ENCODE measurements around the gene FMN2. TPM values are rescaled to one million over a fixed set of nuclear protein-coding genes. Genes with fewer than 3 reads are reported as not detected.
A peak's percentile ranks its signal among the peaks of the same experiment; 100 is the strongest.

Gene FMN2
- polyA plus RNA-seq, 2 of the 4 experiments (the other 2 are of a cell fraction) = 2.8 to 4.2 TPM

DNA sequence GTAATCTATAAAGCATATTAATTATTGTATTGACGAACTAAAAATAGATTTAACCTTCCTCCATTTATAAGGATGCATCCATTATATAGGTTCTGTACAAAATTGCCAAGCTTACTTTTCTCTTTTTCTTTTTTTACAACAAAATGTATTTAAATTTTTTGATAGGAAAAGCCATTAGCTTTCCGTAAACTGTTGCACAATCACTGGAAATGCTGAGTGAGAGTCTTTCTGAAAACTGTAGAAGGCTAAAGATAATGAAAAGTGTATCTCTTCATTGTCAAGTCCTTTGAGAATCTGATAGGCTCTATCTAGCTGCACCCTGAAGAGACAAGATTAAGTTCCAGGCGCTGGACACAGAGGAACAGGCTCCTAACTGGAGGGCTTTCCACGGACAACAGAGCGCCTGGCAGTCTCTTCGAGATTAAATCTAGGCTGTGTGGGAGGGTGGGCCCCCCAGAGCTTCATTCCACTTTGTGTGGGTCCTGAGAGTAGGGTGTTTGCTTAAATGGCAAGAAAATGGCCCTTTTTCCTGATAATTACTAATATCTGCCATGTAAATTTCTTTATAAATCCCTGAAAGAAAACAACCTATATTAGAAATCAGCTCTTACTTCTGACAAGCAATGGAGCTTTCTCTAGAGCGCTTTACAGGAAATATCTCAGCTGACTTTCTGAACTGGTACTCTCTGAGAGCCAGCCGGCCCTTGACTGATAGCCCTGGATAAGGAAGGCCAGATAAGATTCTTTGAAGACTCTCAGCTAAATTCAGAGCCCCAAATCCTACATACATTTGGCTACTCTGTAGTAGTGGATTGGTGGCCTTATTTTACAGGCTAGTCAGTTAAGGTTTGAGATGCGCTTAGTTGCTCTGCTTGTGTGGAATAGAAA lies 108.3 kb downstream of the FMN2 start:
- H3K4me3 ChIP-seq = no peak overlapping the region
- no peak for TF ChIP-seq HOXB5 (CRISPR knock-in tag; IDR thresholded peaks at IDR 0.05)
- TF ChIP-seq CEBPB (IDR thresholded peaks at IDR 0.05) = 0 out of 4 replicates have a peak, but pooled peaks of 1 of the 2 experiments have one; percentile 7
- ChIA-PET POLR2A (no interaction called here), CTCF (interaction anchor here (0.8 to 1.6 kb wide), 4 partner anchors 11 to 502 kb away, joined by 3 to 7 read pairs (median 4); no protein-coding TSS in a partner anchor)
- H3K9me3 ChIP-seq = peaks cover 12% of the 10 kb centered on the region; the same call in 1 of the 3 replicates
- no peak for FAIRE-seq
- H3K27ac ChIP-seq = no peak overlapping the region
- WGBS (ENCODE audit: missing lambda C conversion rate) = 79% methylated on average over 9 of the region's 9 CpGs
- no peaks in the 10 kb centered on the region for H3K4me1 ChIP-seq
- H3K4me2 ChIP-seq = no peak overlapping the region
- ATAC-seq = no peak
- no peak for DNase-seq (ENCODE audit: low read depth in 1 of 2, low spot score in 1 of 2)

DNA sequence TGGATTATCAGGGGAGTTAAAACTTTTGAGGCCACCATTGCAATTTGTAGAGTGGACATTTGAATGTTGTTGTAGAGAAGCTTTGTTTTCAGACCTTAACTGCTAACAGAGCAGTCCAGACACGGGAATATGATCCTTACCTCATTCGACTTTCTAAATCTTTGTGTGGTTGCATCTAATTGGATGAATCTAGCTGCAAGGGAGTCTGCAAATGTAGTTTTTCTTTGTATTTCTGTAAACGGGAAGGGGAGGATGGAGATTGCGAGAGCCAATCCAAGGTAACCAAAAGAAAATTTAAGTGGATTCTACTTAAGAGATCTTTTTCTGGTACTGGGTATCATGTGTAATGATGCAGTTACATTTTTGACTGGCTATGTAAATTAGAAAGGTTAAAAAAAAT lies 110.2 kb downstream of the FMN2 start:
- CTCF ChIA-PET = no interaction called here
- no peak overlapping the region for H3K4me3 ChIP-seq
- POLR2A ChIA-PET = no interaction called here
- WGBS (ENCODE audit: missing lambda C conversion rate) = 53% methylated on average over 4 of the region's 4 CpGs
- H3K4me2 ChIP-seq = no peak overlapping the region
- no peaks in the 10 kb centered on the region for H3K4me1 ChIP-seq
- H3K27ac ChIP-seq = no peak overlapping the region
- H3K9me3 ChIP-seq = peaks cover 12% of the 10 kb centered on the region; the same call in 1 of the 3 replicates
- DNase-seq (ENCODE audit: low read depth in 1 of 2, low spot score in 1 of 2) (no peak), FAIRE-seq (no peak), ATAC-seq (no peak)
- peak; percentile 78 for TF ChIP-seq KDM1A (IDR thresholded peaks at IDR 0.05; ENCODE audit: low read depth)
- TF ChIP-seq, protein P1, sequence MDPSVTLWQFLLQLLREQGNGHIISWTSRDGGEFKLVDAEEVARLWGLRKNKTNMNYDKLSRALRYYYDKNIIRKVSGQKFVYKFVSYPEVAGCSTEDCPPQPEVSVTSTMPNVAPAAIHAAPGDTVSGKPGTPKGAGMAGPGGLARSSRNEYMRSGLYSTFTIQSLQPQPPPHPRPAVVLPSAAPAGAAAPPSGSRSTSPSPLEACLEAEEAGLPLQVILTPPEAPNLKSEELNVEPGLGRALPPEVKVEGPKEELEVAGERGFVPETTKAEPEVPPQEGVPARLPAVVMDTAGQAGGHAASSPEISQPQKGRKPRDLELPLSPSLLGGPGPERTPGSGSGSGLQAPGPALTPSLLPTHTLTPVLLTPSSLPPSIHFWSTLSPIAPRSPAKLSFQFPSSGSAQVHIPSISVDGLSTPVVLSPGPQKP (IDR thresholded peaks at IDR 0.05; ENCODE audit: low read depth, low read length) = no peak
- no peak for TF ChIP-seq CBX2 (IDR thresholded peaks at IDR 0.05; ENCODE audit: borderline replicate concordance, low read depth)
- TF ChIP-seq, protein P2, sequence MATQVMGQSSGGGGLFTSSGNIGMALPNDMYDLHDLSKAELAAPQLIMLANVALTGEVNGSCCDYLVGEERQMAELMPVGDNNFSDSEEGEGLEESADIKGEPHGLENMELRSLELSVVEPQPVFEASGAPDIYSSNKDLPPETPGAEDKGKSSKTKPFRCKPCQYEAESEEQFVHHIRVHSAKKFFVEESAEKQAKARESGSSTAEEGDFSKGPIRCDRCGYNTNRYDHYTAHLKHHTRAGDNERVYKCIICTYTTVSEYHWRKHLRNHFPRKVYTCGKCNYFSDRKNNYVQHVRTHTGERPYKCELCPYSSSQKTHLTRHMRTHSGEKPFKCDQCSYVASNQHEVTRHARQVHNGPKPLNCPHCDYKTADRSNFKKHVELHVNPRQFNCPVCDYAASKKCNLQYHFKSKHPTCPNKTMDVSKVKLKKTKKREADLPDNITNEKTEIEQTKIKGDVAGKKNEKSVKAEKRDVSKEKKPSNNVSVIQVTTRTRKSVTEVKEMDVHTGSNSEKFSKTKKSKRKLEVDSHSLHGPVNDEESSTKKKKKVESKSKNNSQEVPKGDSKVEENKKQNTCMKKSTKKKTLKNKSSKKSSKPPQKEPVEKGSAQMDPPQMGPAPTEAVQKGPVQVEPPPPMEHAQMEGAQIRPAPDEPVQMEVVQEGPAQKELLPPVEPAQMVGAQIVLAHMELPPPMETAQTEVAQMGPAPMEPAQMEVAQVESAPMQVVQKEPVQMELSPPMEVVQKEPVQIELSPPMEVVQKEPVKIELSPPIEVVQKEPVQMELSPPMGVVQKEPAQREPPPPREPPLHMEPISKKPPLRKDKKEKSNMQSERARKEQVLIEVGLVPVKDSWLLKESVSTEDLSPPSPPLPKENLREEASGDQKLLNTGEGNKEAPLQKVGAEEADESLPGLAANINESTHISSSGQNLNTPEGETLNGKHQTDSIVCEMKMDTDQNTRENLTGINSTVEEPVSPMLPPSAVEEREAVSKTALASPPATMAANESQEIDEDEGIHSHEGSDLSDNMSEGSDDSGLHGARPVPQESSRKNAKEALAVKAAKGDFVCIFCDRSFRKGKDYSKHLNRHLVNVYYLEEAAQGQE (IDR thresholded peaks at IDR 0.05) = no peak
- no peak for TF ChIP-seq ZFP36 (IDR thresholded peaks at IDR 0.05; ENCODE audit: borderline replicate concordance, partially characterized antibody)

DNA sequence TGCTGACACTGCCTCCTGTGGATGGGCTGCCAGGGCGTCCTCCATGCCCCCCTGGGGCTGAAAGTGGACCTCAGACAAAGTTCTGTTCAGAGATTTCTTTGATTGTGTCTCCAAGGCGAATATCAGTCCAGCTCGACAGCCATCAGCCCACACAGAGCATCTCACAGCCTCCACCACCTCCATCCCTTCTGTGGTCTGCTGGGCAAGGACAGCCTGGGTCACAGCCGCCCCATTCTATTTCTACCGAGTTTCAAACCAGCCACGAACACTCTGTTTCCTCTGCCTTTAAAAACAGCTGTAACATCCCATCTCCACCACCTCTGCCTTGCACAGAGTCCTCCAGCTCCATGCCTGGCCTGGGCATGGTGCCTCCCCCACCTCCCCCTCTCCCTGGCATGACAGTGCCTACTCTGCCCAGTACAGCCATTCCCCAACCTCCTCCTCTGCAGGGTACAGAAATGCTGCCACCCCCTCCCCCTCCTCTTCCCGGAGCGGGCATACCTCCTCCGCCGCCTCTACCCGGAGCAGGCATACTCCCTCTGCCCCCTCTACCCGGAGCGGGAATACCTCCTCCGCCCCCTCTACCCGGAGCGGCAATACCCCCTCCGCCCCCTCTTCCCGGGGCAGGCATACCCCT lies 115.5 kb downstream of the FMN2 start:
- Histone ChIP-seq H3K27ac (no peak overlapping the region), H3K9me3 (peaks cover 5% of the 10 kb centered on the region; the same call in 1 of the 3 replicates), H3K4me3 (no peak overlapping the region), H3K4me2 (no peak overlapping the region), H3K4me1 (no peaks in the 10 kb centered on the region)
- no peak for DNase-seq (ENCODE audit: low read depth in 1 of 2, low spot score in 1 of 2)
- 82% methylated on average over 8 of the region's 18 CpGs for WGBS (ENCODE audit: missing lambda C conversion rate)
- TF ChIP-seq, protein P3, sequence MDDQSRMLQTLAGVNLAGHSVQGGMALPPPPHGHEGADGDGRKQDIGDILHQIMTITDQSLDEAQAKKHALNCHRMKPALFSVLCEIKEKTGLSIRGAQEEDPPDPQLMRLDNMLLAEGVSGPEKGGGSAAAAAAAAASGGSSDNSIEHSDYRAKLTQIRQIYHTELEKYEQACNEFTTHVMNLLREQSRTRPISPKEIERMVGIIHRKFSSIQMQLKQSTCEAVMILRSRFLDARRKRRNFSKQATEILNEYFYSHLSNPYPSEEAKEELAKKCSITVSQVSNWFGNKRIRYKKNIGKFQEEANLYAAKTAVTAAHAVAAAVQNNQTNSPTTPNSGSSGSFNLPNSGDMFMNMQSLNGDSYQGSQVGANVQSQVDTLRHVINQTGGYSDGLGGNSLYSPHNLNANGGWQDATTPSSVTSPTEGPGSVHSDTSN (IDR thresholded peaks at IDR 0.05) = no peak
- TF ChIP-seq RNF2 (IDR thresholded peaks at IDR 0.05; ENCODE audit: borderline replicate concordance, low read depth) = no peak
- no peak for ATAC-seq
- FAIRE-seq = no peak
- CTCF ChIA-PET = no interaction called here
- POLR2A ChIA-PET = no interaction called here

- FAIRE-seq = no peak
- H3K4me3 ChIP-seq = no peak overlapping the region
- DNase-seq (ENCODE audit: low read depth in 1 of 2, low spot score in 1 of 2) = no peak
- H3K27ac ChIP-seq = no peak overlapping the region
- H3K4me2 ChIP-seq = no peak overlapping the region
- CTCF ChIA-PET = no interaction called here
- POLR2A ChIA-PET = no interaction called here
- no peaks in the 10 kb centered on the region for H3K9me3 ChIP-seq
- H3K4me1 ChIP-seq = no peaks in the 10 kb centered on the region
- 64% methylated on average over 4 of the region's 4 CpGs for WGBS (ENCODE audit: missing lambda C conversion rate)
- no peak for ATAC-seq
- no peak for TF ChIP-seq HOXB13 (CRISPR knock-in tag; IDR thresholded peaks at IDR 0.05; ENCODE audit: low read depth)
- TF ChIP-seq BCL3 (IDR thresholded peaks at IDR 0.05) = no peak
- TF ChIP-seq FOSB (CRISPR knock-in tag; IDR thresholded peaks at IDR 0.05) = no peak
- TF ChIP-seq HDAC2 (IDR thresholded peaks at IDR 0.05) = no peak
- no peak for TF ChIP-seq POLR2A (IDR thresholded peaks at IDR 0.05; ENCODE audit: low read length)
- no peak for TF ChIP-seq ZFP36 (IDR thresholded peaks at IDR 0.05; ENCODE audit: borderline replicate concordance, partially characterized antibody)
- TF ChIP-seq, protein P4, sequence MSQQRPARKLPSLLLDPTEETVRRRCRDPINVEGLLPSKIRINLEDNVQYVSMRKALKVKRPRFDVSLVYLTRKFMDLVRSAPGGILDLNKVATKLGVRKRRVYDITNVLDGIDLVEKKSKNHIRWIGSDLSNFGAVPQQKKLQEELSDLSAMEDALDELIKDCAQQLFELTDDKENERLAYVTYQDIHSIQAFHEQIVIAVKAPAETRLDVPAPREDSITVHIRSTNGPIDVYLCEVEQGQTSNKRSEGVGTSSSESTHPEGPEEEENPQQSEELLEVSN (IDR thresholded peaks at IDR 0.05; ENCODE audit: borderline replicate concordance, low read depth) = no peak
- no peak for TF ChIP-seq MAFK (IDR thresholded peaks at IDR 0.05; ENCODE audit: partially characterized antibody)
- TF ChIP-seq HEYL (CRISPR knock-in tag; IDR thresholded peaks at IDR 0.05) = no peak
- no peak for TF ChIP-seq MAZ (IDR thresholded peaks at IDR 0.05; ENCODE audit: borderline replicate concordance, low read depth, low read length)
- TF ChIP-seq, protein P5, sequence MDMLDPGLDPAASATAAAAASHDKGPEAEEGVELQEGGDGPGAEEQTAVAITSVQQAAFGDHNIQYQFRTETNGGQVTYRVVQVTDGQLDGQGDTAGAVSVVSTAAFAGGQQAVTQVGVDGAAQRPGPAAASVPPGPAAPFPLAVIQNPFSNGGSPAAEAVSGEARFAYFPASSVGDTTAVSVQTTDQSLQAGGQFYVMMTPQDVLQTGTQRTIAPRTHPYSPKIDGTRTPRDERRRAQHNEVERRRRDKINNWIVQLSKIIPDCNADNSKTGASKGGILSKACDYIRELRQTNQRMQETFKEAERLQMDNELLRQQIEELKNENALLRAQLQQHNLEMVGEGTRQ (IDR thresholded peaks at IDR 0.05) = no peak
Observed at GRCh38 chr1:240210026-240210425, 118.3 kb downstream of the FMN2 start.
